Smooth muscle cell (in vitro differentiated cells): ENCODE results near the gene EIF2S1. TPM values are rescaled to one million over a fixed set of nuclear protein-coding genes. Genes with fewer than 3 reads are reported as not detected.

Experiments used
- DNase-seq: peaks from one replicate; lab custom pipeline; 2025; ENCODE audit not compliant: unreplicated experiment; lab: John Stamatoyannopoulos, UW
- H2AFZ ChIP-seq: fragments of 200-600 bp; sonication (generic); 2 replicates; pipeline ENCODE4 v1.6.0; 2016; ENCODE audit warnings: antibody characterized with exemption, low read depth, mild to moderate bottlenecking
- H3F3A ChIP-seq: fragments of 200-600 bp; sonication (generic); 2 replicates; pipeline ENCODE4 v1.6.0; 2017; ENCODE audit warnings: antibody characterized with exemption, low read depth
- H3K27ac ChIP-seq: fragments of 200-600 bp; sonication (generic); 2 replicates; pipeline ENCODE4 v1.5.1; 2016; ENCODE audit warnings: low read depth, mild to moderate bottlenecking
- H3K27me3 ChIP-seq: fragments of 200-600 bp; sonication (generic); 2 replicates; pipeline ENCODE4 v1.6.1; 2016; ENCODE audit warnings: low read depth, mild to moderate bottlenecking
- H3K36me3 ChIP-seq: fragments of 200-600 bp; sonication (generic); 2 replicates; pipeline ENCODE4 v1.5.1; 2016; ENCODE audit warnings: low read depth
- H3K4me1 ChIP-seq: fragments of 200-600 bp; sonication (generic); 2 replicates; pipeline ENCODE4 v1.5.1; 2016; ENCODE audit warnings: low read depth
- H3K4me2 ChIP-seq: fragments of 200-600 bp; sonication (generic); 2 replicates; pipeline ENCODE4 v1.6.0; 2016; ENCODE audit warnings: mild to moderate bottlenecking
- H3K4me3 ChIP-seq: fragments of 200-600 bp; sonication (generic); 2 replicates; pipeline ENCODE4 v1.5.1; 2016; ENCODE audit warnings: mild to moderate bottlenecking
- H3K79me2 ChIP-seq: fragments of 200-600 bp; sonication (generic); 2 replicates; pipeline ENCODE4 v1.6.0; 2016; ENCODE audit warnings: low read depth, mild to moderate bottlenecking
- H3K9ac ChIP-seq: fragments of 200-600 bp; sonication (generic); 2 replicates; pipeline ENCODE4 v1.6.0; 2016; ENCODE audit warnings: low read depth
- H3K9me3 ChIP-seq: fragments of 200-600 bp; sonication (generic); replicated peaks from 2 replicates; pipeline ENCODE4 v1.5.1; 2016; ENCODE audit warnings: low read depth
- H4K20me1 ChIP-seq: fragments of 200-600 bp; sonication (generic); 2 replicates; pipeline ENCODE4 v1.6.0; 2016; ENCODE audit warnings: low read depth
- WGBS: methylation state at CpG from one replicate; pipeline ENCODE4 v1.1.7; 2016; ENCODE audit warnings: low lambda C conversion rate; 5-methylcytosine and 5-hydroxymethylcytosine counted together
- polyA plus RNA-seq: library from polyadenylated mRNA; unstranded; fragments of >200 nt; fragmentation: Nextera tagmentation; extraction: Ambion mirVana; gene quantifications from 2 replicates; pipeline ENCODE4 v1.2.1, GENCODE V29; 2016
- total RNA-seq: library from RNA; depleted of rRNA; stranded (reverse); fragments of >200 nt; gene quantifications from 2 replicates; pipeline ENCODE4 v1.2.3, GENCODE V29; 2014
- TF ChIP-seq, protein P1 (sequence below): fragments of 200-600 bp; sonication (generic); IDR thresholded peaks from 2 replicates; pipeline ENCODE4 v1.5.1; 2017; ENCODE audit warnings: borderline replicate concordance, mild to moderate bottlenecking, antibody characterized with exemption; ENCODE audit not compliant: insufficient read depth, poor library complexity, severe bottlenecking

EIF2S1 gene
- total and polyA plus RNA-seq, 2 experiments from 2014 or later, result 121 to 126 TPM

DNA sequence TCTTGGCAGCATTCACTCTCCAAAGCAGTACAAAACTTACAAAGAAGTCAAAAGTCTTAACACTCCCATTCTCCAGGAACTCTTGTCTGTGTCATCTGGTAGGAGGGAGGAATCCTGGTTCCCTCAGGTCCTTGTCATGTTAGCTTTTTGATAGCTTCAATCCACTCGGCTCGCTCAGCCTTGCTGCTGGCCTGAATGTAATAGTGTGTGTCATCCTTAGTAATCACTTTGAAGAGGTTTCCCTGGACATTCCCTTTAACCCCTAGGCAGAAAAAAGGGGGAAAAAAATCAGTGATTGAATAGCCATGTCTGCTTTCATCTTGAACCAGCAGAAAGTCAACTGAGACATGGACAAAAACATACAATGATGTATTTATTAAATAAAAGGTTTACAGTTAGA is 27.1 kb downstream of the EIF2S1 start:
- H3K9ac ChIP-seq, result no peak overlapping the region
- DNase-seq, result no peak
- peak overlapping the region; percentile 44 for H3K27ac ChIP-seq
- H3K4me1 ChIP-seq, result no peaks in the 10 kb centered on the region
- no peak overlapping the region for H3K4me3 ChIP-seq
- H3K9me3 ChIP-seq, result no peaks in the 10 kb centered on the region
- H3K36me3 ChIP-seq, result peaks cover 28% of the 10 kb centered on the region
- no peak overlapping the region for H3K4me2 ChIP-seq
- no peaks in the 10 kb centered on the region for H4K20me1 ChIP-seq
- H2AFZ ChIP-seq, result no peak overlapping the region
- 29% methylated on average over 2 of the region's 2 CpGs for WGBS
- peaks cover 8% of the 10 kb centered on the region for H3F3A ChIP-seq
- TF ChIP-seq, protein P1, sequence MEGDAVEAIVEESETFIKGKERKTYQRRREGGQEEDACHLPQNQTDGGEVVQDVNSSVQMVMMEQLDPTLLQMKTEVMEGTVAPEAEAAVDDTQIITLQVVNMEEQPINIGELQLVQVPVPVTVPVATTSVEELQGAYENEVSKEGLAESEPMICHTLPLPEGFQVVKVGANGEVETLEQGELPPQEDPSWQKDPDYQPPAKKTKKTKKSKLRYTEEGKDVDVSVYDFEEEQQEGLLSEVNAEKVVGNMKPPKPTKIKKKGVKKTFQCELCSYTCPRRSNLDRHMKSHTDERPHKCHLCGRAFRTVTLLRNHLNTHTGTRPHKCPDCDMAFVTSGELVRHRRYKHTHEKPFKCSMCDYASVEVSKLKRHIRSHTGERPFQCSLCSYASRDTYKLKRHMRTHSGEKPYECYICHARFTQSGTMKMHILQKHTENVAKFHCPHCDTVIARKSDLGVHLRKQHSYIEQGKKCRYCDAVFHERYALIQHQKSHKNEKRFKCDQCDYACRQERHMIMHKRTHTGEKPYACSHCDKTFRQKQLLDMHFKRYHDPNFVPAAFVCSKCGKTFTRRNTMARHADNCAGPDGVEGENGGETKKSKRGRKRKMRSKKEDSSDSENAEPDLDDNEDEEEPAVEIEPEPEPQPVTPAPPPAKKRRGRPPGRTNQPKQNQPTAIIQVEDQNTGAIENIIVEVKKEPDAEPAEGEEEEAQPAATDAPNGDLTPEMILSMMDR, result no peak
- H3K79me2 ChIP-seq, result no peaks in the 10 kb centered on the region
- no peaks in the 10 kb centered on the region for H3K27me3 ChIP-seq

- no peak overlapping the region for H3K4me3 ChIP-seq
- no peaks in the 10 kb centered on the region for H4K20me1 ChIP-seq
- WGBS, result 96% methylated on average over 3 of the region's 3 CpGs
- no peak overlapping the region for H3K27ac ChIP-seq
- H2AFZ ChIP-seq, result no peak overlapping the region
- no peaks in the 10 kb centered on the region for H3K79me2 ChIP-seq
- H3K9ac ChIP-seq, result no peak overlapping the region
- no peak overlapping the region for H3K4me2 ChIP-seq
- TF ChIP-seq, protein P1, result no peak
- no peaks in the 10 kb centered on the region for H3K27me3 ChIP-seq
- H3K9me3 ChIP-seq, result no peaks in the 10 kb centered on the region
- DNase-seq, result no peak
- no peaks in the 10 kb centered on the region for H3K4me1 ChIP-seq
- peaks cover 8% of the 10 kb centered on the region for H3F3A ChIP-seq
- peaks cover 8% of the 10 kb centered on the region for H3K36me3 ChIP-seq
Measured at GRCh38 chr14:67389275-67389674, 29.1 kb downstream of the EIF2S1 start.

- TF ChIP-seq, protein P1, result no peak
- Histone ChIP-seq H4K20me1 (no peaks in the 10 kb centered on the region), H2AFZ (no peak overlapping the region), H3F3A (peaks cover 3% of the 10 kb centered on the region), H3K27ac (no peak overlapping the region), H3K4me2 (no peak overlapping the region), H3K27me3 (no peaks in the 10 kb centered on the region), H3K4me1 (no peaks in the 10 kb centered on the region), H3K79me2 (no peaks in the 10 kb centered on the region), H3K9ac (no peak overlapping the region), H3K4me3 (no peak overlapping the region), H3K36me3 (peaks cover under 1% of the 10 kb centered on the region), H3K9me3 (no peaks in the 10 kb centered on the region)
- 84% methylated on average over 1 of the region's 1 CpG for WGBS
- DNase-seq, result no peak
Measured at GRCh38 chr14:67389811-67390534, 29.8 kb downstream of the EIF2S1 start.

DNA sequence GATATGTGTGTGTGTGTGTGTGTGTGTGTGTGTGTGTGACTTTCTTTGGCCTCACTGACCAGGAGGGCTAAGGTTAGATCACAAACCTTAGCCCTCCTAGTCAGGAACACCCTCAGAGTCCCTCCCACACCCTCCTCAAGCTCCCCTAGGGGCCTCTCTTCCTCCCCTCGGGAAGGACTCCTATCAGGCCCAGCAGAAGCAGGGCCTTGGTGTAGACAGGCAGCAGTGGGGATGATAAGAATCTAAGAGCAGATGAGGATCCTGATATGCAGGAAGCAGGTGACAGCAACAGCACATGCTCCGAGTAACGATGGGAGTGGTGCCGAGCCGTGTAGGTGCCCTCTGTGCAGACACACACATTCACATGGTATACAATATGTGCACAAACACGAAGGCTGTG is 31.1 kb downstream of the EIF2S1 start:
- TF ChIP-seq, protein P1, result no peak
- no peaks in the 10 kb centered on the region for H3K36me3 ChIP-seq
- H3K4me3 ChIP-seq, result no peak overlapping the region
- H2AFZ ChIP-seq, result no peak overlapping the region
- no peak overlapping the region for H3K4me2 ChIP-seq
- no peak overlapping the region for H3K9ac ChIP-seq
- no peak overlapping the region for H3K27ac ChIP-seq
- no peaks in the 10 kb centered on the region for H4K20me1 ChIP-seq
- H3F3A ChIP-seq, result no peaks in the 10 kb centered on the region
- no peaks in the 10 kb centered on the region for H3K9me3 ChIP-seq
- DNase-seq, result no peak
- no peaks in the 10 kb centered on the region for H3K4me1 ChIP-seq
- H3K27me3 ChIP-seq, result no peaks in the 10 kb centered on the region
- 72% methylated on average over 6 of the region's 6 CpGs for WGBS
- H3K79me2 ChIP-seq, result no peaks in the 10 kb centered on the region
